ENCODE measurements around the gene CCDC154. TPM values are rescaled to one million over a fixed set of nuclear protein-coding genes. Genes with fewer than 3 reads are reported as not detected.

CCDC154 gene
- total and polyA plus RNA-seq, 9 of the 15 experiments (the other 6 are each of a cell fraction or from before 2014, with no cell fraction given) = 0.15 to 1.4 (median 0.20) TPM; not detected in 5

GRCh38 chr16:1408171-1408837 lies 36.1 kb downstream of the CCDC154 start (continued):
- TF ChIP-seq EZH2 (IDR thresholded peaks at IDR 0.05; ENCODE audit: borderline replicate concordance, low read depth, low read length) (no peak), FOS (IDR thresholded peaks at IDR 0.05; ENCODE audit: extremely low read depth, insufficient read length) (peak; percentile 67), CTBP1 (IDR thresholded peaks at IDR 0.05; ENCODE audit: borderline replicate concordance) (0 out of 2 replicates have a peak, but pooled peaks have one; percentile 35), ZNF764 (CRISPR knock-in tag; IDR thresholded peaks at IDR 0.05; ENCODE audit: low read depth) (no peak), CXXC5 (CRISPR knock-in tag; IDR thresholded peaks at IDR 0.05) (peak; percentile 56), CCNT2 (IDR thresholded peaks at IDR 0.05; ENCODE audit: borderline replicate concordance, extremely low read depth, insufficient read length, low read depth, low read length) (peak; percentile 25), ZBTB7A (IDR thresholded peaks at IDR 0.05; ENCODE audit: borderline replicate concordance, control insufficient read depth, low read depth, low read length) (peak; percentile 43; the same call in 1 of the 2 replicates), ZBTB2 (IDR thresholded peaks at IDR 0.05) (peak; percentile 59; the same call in 1 of the 2 replicates), SRSF3 (IDR thresholded peaks at IDR 0.05; ENCODE audit: insufficient read depth, low read length) (no peak), ZNF384 (IDR thresholded peaks at IDR 0.05; ENCODE audit: low read depth, low read length) (no peak), NR2C2 (CRISPR knock-in tag; IDR thresholded peaks at IDR 0.05) (no peak), NR2C2 (tag; IDR thresholded peaks at IDR 0.05) (no peak), SP1 (CRISPR knock-in tag; IDR thresholded peaks at IDR 0.05) (peak; percentile 95), POLR2AphosphoS2 (IDR thresholded peaks at IDR 0.05; ENCODE audit: low read length) (peak; percentile 55; the same call in 1 of the 2 replicates), KAT7 (CRISPR knock-in tag; IDR thresholded peaks at IDR 0.05; ENCODE audit: borderline replicate concordance) (peak; percentile 74; the same call in 1 of the 2 replicates), KDM4B (IDR thresholded peaks at IDR 0.05; ENCODE audit: borderline replicate concordance in 2 of 2, low read depth in 1 of 2) (peak in 1 of 2 experiments; percentile 97; a peak in 2 of 4 replicates), CHD2 (IDR thresholded peaks at IDR 0.05; ENCODE audit: low read depth, low read length) (peak; percentile 41; the same call in 1 of the 2 replicates), KLF13 (tag; IDR thresholded peaks at IDR 0.05; ENCODE audit: borderline replicate concordance, low read depth) (peak; percentile 88), SAFB (IDR thresholded peaks at IDR 0.05; ENCODE audit: borderline replicate concordance, low read depth, low read length) (peak; percentile 75; the same call in 1 of the 2 replicates), SIN3A (IDR thresholded peaks at IDR 0.05; ENCODE audit: borderline replicate concordance in 2 of 2, control insufficient read depth in 1 of 2, low read depth in 2 of 2, low read length in 2 of 2) (peak in 1 of 2 experiments; percentile 62; a peak in 3 of 4 replicates)
- TF ChIP-seq, protein P1, sequence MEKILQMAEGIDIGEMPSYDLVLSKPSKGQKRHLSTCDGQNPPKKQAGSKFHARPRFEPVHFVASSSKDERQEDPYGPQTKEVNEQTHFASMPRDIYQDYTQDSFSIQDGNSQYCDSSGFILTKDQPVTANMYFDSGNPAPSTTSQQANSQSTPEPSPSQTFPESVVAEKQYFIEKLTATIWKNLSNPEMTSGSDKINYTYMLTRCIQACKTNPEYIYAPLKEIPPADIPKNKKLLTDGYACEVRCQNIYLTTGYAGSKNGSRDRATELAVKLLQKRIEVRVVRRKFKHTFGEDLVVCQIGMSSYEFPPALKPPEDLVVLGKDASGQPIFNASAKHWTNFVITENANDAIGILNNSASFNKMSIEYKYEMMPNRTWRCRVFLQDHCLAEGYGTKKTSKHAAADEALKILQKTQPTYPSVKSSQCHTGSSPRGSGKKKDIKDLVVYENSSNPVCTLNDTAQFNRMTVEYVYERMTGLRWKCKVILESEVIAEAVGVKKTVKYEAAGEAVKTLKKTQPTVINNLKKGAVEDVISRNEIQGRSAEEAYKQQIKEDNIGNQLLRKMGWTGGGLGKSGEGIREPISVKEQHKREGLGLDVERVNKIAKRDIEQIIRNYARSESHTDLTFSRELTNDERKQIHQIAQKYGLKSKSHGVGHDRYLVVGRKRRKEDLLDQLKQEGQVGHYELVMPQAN (IDR thresholded peaks at IDR 0.05; ENCODE audit: borderline replicate concordance) = peak; percentile 68; the same call in 1 of the 2 replicates
- TF ChIP-seq, protein P2, sequence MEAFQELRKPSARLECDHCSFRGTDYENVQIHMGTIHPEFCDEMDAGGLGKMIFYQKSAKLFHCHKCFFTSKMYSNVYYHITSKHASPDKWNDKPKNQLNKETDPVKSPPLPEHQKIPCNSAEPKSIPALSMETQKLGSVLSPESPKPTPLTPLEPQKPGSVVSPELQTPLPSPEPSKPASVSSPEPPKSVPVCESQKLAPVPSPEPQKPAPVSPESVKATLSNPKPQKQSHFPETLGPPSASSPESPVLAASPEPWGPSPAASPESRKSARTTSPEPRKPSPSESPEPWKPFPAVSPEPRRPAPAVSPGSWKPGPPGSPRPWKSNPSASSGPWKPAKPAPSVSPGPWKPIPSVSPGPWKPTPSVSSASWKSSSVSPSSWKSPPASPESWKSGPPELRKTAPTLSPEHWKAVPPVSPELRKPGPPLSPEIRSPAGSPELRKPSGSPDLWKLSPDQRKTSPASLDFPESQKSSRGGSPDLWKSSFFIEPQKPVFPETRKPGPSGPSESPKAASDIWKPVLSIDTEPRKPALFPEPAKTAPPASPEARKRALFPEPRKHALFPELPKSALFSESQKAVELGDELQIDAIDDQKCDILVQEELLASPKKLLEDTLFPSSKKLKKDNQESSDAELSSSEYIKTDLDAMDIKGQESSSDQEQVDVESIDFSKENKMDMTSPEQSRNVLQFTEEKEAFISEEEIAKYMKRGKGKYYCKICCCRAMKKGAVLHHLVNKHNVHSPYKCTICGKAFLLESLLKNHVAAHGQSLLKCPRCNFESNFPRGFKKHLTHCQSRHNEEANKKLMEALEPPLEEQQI (IDR thresholded peaks at IDR 0.05) = no peak
